Stimulated activated CD4-positive, alpha-beta T cell treated with anti-CD3 and anti-CD28 coated beads, Interleukin-2, amount 100 ng/mL, for 4 hours (primary cell): ENCODE data around the gene MEG3.
"Not testable (repeated sequence)": the region's sequence is repeated elsewhere in the genome, so short reads cannot be mapped to it uniquely, and the experiment has no call there.

Experiments used
- DNase-seq: peaks from one replicate; pipeline ENCODE4 v3.0.0-alpha.2; 2020; ENCODE audit warnings: low read depth

Gene MEG3

GRCh38 chr14:100816286-100816949, 9.5 kb upstream of the MEG3 start:
- no peak for DNase-seq

GRCh38 chr14:100816950-100817901, 8.7 kb upstream of the MEG3 start:
- DNase-seq = no peak

- no peak for DNase-seq
Observed at GRCh38 chr14:100818221-100818699, 7.7 kb upstream of the MEG3 start.

- DNase-seq = not testable (repeated sequence)
Observed at GRCh38 chr14:100818923-100819322, 7.0 kb upstream of the MEG3 start.

- no peak for DNase-seq
Observed at GRCh38 chr14:100819453-100819828, 6.5 kb upstream of the MEG3 start.

GRCh38 chr14:100819829-100820475, 6.0 kb upstream of the MEG3 start:
- no peak for DNase-seq

GRCh38 chr14:100820957-100821356, 5.0 kb upstream of the MEG3 start:
- no peak for DNase-seq

GRCh38 chr14:100822013-100822412, 3.9 kb upstream of the MEG3 start:
- DNase-seq = no peak

- no peak for DNase-seq
Observed at GRCh38 chr14:100822532-100823296, 3.2 kb upstream of the MEG3 start.

- DNase-seq = no peak
Observed at GRCh38 chr14:100823413-100824080, 2.4 kb upstream of the MEG3 start.

GRCh38 chr14:100824091-100824551, 1.8 kb upstream of the MEG3 start:
- DNase-seq = no peak

- DNase-seq = no peak
Observed at GRCh38 chr14:100824901-100825712, 811 bp upstream of the MEG3 start.

- DNase-seq = no peak
Observed at GRCh38 chr14:100826391-100827100, 628 bp downstream of the MEG3 start.

- DNase-seq = no peak
Observed at GRCh38 chr14:100827101-100828021, 1.4 kb downstream of the MEG3 start.

- no peak for DNase-seq
Observed at GRCh38 chr14:100828031-100828769, 2.3 kb downstream of the MEG3 start.

- no peak for DNase-seq
Observed at GRCh38 chr14:100830681-100831080, 4.8 kb downstream of the MEG3 start.

- no peak for DNase-seq
Observed at GRCh38 chr14:100832311-100832960, 6.5 kb downstream of the MEG3 start.
